ENCODE measurements around the gene PLA2R1. TPM values are rescaled to one million over a fixed set of nuclear protein-coding genes. Genes with fewer than 3 reads are reported as not detected.
A peak's percentile ranks its signal among the peaks of the same experiment; 100 is the strongest.

The PLA2R1 gene
- total RNA-seq, 1 donor from 2014 or later: 2.1 TPM

DNA sequence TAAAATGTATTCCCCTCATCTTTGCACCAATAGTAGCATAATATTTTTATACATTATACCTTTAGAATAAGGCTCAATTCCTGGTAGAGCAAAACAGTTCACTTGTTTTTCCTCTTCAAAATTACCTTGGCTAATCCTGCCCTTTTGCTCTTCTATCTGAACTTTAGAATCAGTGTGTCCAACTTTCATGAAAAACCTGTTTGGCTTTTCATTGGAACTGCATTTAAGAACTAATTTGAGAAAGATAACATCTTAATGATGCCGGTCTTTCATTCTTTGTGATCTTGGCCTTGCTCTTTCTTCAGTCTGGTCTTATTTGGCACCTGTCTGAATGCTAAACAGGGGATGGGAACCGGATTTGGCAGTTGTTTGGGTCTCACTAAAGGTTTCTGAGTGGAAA, 151.5 kb downstream of the PLA2R1 start:
- DNase-seq (ENCODE audit: low read depth) (no peak), FAIRE-seq (no peak)
- TF ChIP-seq, protein P1, sequence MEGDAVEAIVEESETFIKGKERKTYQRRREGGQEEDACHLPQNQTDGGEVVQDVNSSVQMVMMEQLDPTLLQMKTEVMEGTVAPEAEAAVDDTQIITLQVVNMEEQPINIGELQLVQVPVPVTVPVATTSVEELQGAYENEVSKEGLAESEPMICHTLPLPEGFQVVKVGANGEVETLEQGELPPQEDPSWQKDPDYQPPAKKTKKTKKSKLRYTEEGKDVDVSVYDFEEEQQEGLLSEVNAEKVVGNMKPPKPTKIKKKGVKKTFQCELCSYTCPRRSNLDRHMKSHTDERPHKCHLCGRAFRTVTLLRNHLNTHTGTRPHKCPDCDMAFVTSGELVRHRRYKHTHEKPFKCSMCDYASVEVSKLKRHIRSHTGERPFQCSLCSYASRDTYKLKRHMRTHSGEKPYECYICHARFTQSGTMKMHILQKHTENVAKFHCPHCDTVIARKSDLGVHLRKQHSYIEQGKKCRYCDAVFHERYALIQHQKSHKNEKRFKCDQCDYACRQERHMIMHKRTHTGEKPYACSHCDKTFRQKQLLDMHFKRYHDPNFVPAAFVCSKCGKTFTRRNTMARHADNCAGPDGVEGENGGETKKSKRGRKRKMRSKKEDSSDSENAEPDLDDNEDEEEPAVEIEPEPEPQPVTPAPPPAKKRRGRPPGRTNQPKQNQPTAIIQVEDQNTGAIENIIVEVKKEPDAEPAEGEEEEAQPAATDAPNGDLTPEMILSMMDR (IDR thresholded peaks at IDR 0.05; ENCODE audit: insufficient read depth, low read length, severe bottlenecking): no peak
- no peaks in the 10 kb centered on the region for H3K27me3 ChIP-seq (ENCODE audit: control insufficient read depth, insufficient read depth, low read length)
- H3K36me3 ChIP-seq (ENCODE audit: control insufficient read depth, insufficient read depth, low read length): no peaks in the 10 kb centered on the region
- H3K4me3 ChIP-seq (ENCODE audit: low read depth, low read length): no peak overlapping the region

DNA sequence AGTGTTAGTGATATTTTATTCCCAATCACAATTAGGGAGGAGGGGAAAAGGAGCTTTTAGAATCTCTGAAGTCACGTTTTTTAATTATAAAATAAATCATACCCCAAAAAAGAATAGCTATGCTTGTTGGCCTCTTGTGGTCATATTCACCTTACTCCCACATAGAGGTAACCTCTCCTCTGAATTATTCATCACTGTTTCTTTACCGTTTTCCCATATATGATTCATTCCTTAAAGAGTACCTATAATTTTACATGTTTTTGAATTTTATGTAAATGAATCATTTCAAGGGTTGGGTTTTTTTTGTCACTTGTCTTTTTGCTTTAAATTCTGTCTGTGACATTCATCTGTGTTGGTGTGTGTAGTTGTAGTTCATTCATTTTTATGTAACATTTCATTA, 153.8 kb downstream of the PLA2R1 start:
- Histone ChIP-seq H3K27me3 (ENCODE audit: control insufficient read depth, insufficient read depth, low read length) (no peaks in the 10 kb centered on the region), H3K4me3 (ENCODE audit: low read depth, low read length) (no peak overlapping the region), H3K36me3 (ENCODE audit: control insufficient read depth, insufficient read depth, low read length) (no peaks in the 10 kb centered on the region)
- TF ChIP-seq, protein P1 (IDR thresholded peaks at IDR 0.05; ENCODE audit: insufficient read depth, low read length, severe bottlenecking): no peak
- FAIRE-seq (no peak), DNase-seq (ENCODE audit: low read depth) (peak; percentile 52)

DNA sequence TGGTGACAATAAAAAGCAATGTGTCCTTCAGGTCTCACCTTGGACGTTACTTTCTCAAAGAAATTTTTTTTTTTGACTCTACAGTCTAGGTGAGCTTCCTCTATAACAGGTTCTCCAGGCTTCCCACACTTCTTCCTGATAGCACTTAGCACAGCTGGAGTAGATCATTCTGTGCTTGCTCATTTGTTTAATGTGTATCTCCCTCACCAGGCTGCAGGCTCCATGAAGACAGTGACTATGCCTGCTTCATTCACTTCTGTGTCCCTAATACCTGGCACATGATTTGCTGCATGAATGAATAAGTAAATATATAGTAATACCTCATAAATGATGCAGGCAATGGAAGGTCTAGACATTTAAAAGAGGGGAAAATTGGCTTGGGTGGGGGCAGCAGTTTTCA, 154.5 kb downstream of the PLA2R1 start:
- TF ChIP-seq, protein P1 (IDR thresholded peaks at IDR 0.05; ENCODE audit: insufficient read depth, low read length, severe bottlenecking): no peak
- Histone ChIP-seq H3K36me3 (ENCODE audit: control insufficient read depth, insufficient read depth, low read length) (no peaks in the 10 kb centered on the region), H3K27me3 (ENCODE audit: control insufficient read depth, insufficient read depth, low read length) (no peaks in the 10 kb centered on the region), H3K4me3 (ENCODE audit: low read depth, low read length) (no peak overlapping the region)
- DNase-seq (ENCODE audit: low read depth) (peak; percentile 46), FAIRE-seq (no peak)

DNA sequence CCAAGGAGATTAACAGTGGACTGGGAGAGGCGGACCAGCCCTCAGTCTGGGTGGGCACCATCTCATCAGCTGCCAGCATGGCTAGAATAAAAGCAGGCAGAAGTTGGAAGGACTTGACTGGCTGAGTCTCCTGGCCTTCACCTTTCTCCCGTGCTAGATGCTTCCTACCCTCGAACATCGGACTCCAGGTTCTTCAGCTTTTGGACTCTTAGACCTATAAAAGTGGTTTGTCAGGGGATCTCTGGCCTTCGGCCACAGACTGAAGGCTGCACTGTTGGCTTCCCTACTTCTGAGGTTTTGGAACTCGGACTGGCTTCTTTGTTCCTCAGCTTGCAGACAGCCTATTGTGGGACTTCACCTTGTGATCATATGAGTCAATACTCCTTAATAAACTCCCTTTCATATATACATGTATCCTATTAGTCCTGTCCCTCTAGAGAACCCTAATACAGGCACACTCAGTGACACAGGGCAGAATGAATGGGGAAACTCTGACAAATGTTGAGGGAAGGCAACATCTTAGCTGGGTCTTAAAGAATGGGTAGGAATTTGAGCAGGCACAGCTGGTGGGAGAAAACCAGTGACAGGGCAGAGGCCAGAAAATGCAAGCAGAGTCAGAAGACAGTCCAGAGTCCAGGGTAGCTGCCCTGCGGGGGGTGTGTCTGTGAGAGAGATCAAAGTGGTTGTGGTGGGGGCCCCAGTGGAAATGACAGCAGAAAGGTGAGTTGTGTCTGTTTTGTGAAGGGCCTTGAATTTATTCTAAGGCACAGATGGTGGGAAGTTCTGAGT, 156.3 kb downstream of the PLA2R1 start:
- TF ChIP-seq, protein P1 (IDR thresholded peaks at IDR 0.05; ENCODE audit: insufficient read depth, low read length, severe bottlenecking): no peak
- H3K27me3 ChIP-seq (ENCODE audit: control insufficient read depth, insufficient read depth, low read length): no peaks in the 10 kb centered on the region
- FAIRE-seq: no peak
- DNase-seq (ENCODE audit: low read depth): no peak
- H3K4me3 ChIP-seq (ENCODE audit: low read depth, low read length): no peak overlapping the region
- H3K36me3 ChIP-seq (ENCODE audit: control insufficient read depth, insufficient read depth, low read length): no peaks in the 10 kb centered on the region

DNA sequence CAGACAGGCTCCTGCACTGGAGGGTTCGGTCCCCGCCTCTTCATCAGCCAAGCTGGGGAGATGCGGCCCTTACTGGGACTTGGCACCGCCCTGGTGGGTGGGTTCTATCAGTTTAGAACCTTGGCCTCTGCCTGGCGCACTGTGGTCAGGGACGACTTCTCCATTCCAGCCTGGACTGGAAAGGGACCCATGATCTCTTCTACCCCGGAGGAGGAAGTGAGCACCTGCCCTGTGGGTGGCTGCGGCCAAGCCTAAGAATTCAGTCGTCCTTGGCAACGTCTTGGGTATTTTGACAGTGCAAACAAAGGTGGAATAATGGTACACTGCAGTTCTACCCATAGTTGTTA, 157.5 kb downstream of the PLA2R1 start:
- Histone ChIP-seq H3K36me3 (ENCODE audit: control insufficient read depth, insufficient read depth, low read length) (no peaks in the 10 kb centered on the region), H3K4me3 (ENCODE audit: low read depth, low read length) (peak overlapping the region; percentile 39), H3K27me3 (ENCODE audit: control insufficient read depth, insufficient read depth, low read length) (no peaks in the 10 kb centered on the region)
- no peak for FAIRE-seq
- peak; percentile 36 for DNase-seq (ENCODE audit: low read depth)
- TF ChIP-seq, protein P1 (IDR thresholded peaks at IDR 0.05; ENCODE audit: insufficient read depth, low read length, severe bottlenecking): no peak
